ENCODE data around the gene ITGA5. TPM values are rescaled to one million over a fixed set of nuclear protein-coding genes. Genes with fewer than 3 reads are reported as not detected.

Gene ITGA5
- total and polyA plus RNA-seq, 9 of the 15 experiments (the other 6 are each of a cell fraction or from before 2014, with no cell fraction given) = 9.1 to 82.1 (median 47.4) TPM

- TF ChIP-seq FOXM1 (IDR thresholded peaks at IDR 0.05; ENCODE audit: low read depth) (no peak), FOXM1 (CRISPR knock-in tag; IDR thresholded peaks at IDR 0.05; ENCODE audit: low read depth) (no peak), PTBP1 (IDR thresholded peaks at IDR 0.05; ENCODE audit: low read depth, low read length) (no peak), MLX (CRISPR knock-in tag; conservative IDR thresholded peaks at IDR 0.05) (no peak), ZNF408 (CRISPR knock-in tag; IDR thresholded peaks at IDR 0.05; ENCODE audit: low read depth) (no peak), PRMT5 (CRISPR knock-in tag; IDR thresholded peaks at IDR 0.05) (no peak), ZNF274 (IDR thresholded peaks at IDR 0.05; ENCODE audit: borderline replicate concordance, low read depth, low read length) (no peak), IRF2 (CRISPR knock-in tag; IDR thresholded peaks at IDR 0.05) (no peak), ZNF282 (CRISPR knock-in tag; IDR thresholded peaks at IDR 0.05) (no peak), ZNF239 (CRISPR knock-in tag; IDR thresholded peaks at IDR 0.05) (no peak), FOS (IDR thresholded peaks at IDR 0.05; ENCODE audit: extremely low read depth, insufficient read length) (no peak), TARDBP (IDR thresholded peaks at IDR 0.05) (no peak), CCAR2 (IDR thresholded peaks at IDR 0.05; ENCODE audit: low read depth, low read length) (no peak)
- TF ChIP-seq, protein P1, sequence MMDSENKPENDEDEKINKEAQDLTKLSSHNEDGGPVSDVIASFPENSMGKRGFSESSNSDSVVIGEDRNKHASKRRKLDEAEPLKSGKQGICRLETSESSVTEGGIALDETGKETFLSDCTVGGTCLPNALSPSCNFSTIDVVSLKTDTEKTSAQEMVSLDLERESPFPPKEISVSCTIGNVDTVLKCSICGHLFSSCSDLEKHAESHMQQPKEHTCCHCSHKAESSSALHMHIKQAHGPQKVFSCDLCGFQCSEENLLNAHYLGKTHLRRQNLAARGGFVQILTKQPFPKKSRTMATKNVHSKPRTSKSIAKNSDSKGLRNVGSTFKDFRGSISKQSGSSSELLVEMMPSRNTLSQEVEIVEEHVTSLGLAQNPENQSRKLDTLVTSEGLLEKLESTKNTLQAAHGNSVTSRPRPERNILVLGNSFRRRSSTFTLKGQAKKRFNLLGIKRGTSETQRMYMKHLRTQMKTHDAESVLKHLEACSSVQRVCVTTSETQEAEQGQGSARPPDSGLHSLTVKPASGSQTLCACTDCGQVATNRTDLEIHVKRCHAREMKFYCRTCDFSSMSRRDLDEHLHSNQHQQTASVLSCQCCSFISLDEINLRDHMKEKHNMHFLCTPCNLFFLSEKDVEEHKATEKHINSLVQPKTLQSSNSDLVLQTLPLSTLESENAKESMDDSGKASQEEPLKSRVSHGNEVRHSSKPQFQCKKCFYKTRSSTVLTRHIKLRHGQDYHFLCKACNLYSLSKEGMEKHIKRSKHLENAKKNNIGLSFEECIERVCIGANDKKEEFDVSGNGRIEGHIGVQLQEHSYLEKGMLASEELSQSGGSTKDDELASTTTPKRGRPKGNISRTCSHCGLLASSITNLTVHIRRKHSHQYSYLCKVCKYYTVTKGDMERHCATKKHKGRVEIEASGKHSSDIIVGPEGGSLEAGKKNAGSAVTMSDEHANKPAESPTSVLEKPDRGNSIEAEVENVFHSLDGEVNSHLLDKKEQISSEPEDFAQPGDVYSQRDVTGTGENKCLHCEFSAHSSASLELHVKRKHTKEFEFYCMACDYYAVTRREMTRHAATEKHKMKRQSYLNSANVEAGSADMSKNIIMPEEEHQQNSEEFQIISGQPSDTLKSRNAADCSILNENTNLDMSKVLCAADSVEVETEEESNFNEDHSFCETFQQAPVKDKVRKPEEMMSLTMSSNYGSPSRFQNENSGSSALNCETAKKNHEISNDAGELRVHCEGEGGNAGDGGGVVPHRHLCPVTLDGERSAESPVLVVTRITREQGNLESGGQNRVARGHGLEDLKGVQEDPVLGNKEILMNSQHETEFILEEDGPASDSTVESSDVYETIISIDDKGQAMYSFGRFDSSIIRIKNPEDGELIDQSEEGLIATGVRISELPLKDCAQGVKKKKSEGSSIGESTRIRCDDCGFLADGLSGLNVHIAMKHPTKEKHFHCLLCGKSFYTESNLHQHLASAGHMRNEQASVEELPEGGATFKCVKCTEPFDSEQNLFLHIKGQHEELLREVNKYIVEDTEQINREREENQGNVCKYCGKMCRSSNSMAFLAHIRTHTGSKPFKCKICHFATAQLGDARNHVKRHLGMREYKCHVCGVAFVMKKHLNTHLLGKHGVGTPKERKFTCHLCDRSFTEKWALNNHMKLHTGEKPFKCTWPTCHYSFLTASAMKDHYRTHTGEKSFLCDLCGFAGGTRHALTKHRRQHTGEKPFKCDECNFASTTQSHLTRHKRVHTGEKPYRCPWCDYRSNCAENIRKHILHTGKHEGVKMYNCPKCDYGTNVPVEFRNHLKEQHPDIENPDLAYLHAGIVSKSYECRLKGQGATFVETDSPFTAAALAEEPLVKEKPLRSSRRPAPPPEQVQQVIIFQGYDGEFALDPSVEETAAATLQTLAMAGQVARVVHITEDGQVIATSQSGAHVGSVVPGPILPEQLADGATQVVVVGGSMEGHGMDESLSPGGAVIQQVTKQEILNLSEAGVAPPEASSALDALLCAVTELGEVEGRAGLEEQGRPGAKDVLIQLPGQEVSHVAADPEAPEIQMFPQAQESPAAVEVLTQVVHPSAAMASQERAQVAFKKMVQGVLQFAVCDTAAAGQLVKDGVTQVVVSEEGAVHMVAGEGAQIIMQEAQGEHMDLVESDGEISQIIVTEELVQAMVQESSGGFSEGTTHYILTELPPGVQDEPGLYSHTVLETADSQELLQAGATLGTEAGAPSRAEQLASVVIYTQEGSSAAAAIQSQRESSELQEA (IDR thresholded peaks at IDR 0.05; ENCODE audit: low read depth) = no peak
- TF ChIP-seq, protein P2, sequence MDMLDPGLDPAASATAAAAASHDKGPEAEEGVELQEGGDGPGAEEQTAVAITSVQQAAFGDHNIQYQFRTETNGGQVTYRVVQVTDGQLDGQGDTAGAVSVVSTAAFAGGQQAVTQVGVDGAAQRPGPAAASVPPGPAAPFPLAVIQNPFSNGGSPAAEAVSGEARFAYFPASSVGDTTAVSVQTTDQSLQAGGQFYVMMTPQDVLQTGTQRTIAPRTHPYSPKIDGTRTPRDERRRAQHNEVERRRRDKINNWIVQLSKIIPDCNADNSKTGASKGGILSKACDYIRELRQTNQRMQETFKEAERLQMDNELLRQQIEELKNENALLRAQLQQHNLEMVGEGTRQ (CRISPR knock-in tag; IDR thresholded peaks at IDR 0.05) = no peak
- TF ChIP-seq, protein P3, sequence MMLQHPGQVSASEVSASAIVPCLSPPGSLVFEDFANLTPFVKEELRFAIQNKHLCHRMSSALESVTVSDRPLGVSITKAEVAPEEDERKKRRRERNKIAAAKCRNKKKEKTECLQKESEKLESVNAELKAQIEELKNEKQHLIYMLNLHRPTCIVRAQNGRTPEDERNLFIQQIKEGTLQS (IDR thresholded peaks at IDR 0.05) = no peak
- TF ChIP-seq, protein P3 (CRISPR knock-in tag; conservative IDR thresholded peaks at IDR 0.05) = no peak
These were observed 14.7 kb downstream of the ITGA5 start (continued) for GRCh38 chr12:54404061-54405004.
